Activated effector memory CD4-positive, alpha-beta T cell treated with Interleukin-2 at 50 U/mL for 16 hours (primary cell): Measurements from ENCODE around the gene NKD1.

Experiments used
- DNase-seq: peaks from one replicate; pipeline ENCODE4 v3.0.0-alpha.2; 2020

NKD1 gene

GRCh38 chr16:50616386-50616785 lies 68.2 kb downstream of the NKD1 start:
- no peak for DNase-seq

- no peak for DNase-seq
These were observed 68.9 kb downstream of the NKD1 start for GRCh38 chr16:50616883-50617645.

GRCh38 chr16:50617646-50618184 lies 69.5 kb downstream of the NKD1 start:
- DNase-seq, result no peak

GRCh38 chr16:50618238-50618918 lies 70.2 kb downstream of the NKD1 start:
- DNase-seq, result no peak

GRCh38 chr16:50619702-50620491 lies 71.7 kb downstream of the NKD1 start:
- no peak for DNase-seq

GRCh38 chr16:50620646-50621451 lies 72.7 kb downstream of the NKD1 start:
- no peak for DNase-seq

- DNase-seq, result no peak
These were observed 73.2 kb downstream of the NKD1 start for GRCh38 chr16:50621452-50621792.

- no peak for DNase-seq
These were observed 73.8 kb downstream of the NKD1 start for GRCh38 chr16:50622029-50622428.

GRCh38 chr16:50622643-50623369 lies 74.6 kb downstream of the NKD1 start:
- DNase-seq, result no peak

GRCh38 chr16:50624449-50624970 lies 76.3 kb downstream of the NKD1 start:
- DNase-seq, result no peak

- DNase-seq, result no peak
These were observed 77.2 kb downstream of the NKD1 start for GRCh38 chr16:50625374-50625773.

GRCh38 chr16:50626868-50627267 lies 78.7 kb downstream of the NKD1 start:
- no peak for DNase-seq

- DNase-seq, result peak; percentile 23
These were observed 79.2 kb downstream of the NKD1 start for GRCh38 chr16:50627419-50627818.

- no peak for DNase-seq
These were observed 80.1 kb downstream of the NKD1 start for GRCh38 chr16:50628156-50628802.

GRCh38 chr16:50629334-50629733 lies 81.1 kb downstream of the NKD1 start:
- no peak for DNase-seq

- DNase-seq, result no peak
These were observed 82.3 kb downstream of the NKD1 start for GRCh38 chr16:50630394-50631020.

- DNase-seq, result no peak
These were observed 83.2 kb downstream of the NKD1 start for GRCh38 chr16:50631249-50631984.

- no peak for DNase-seq
These were observed 83.9 kb downstream of the NKD1 start for GRCh38 chr16:50631985-50632576.
